ENCODE results near the gene PHOSPHO1. TPM values are rescaled to one million over a fixed set of nuclear protein-coding genes. Genes with fewer than 3 reads are reported as not detected.
A peak's percentile ranks its signal among the peaks of the same experiment; 100 is the strongest.
"Not testable (repeated sequence)": the region's sequence is repeated elsewhere in the genome, so short reads cannot be mapped to it uniquely, and the experiment has no call there.

The PHOSPHO1 gene
- total RNA-seq, 1 experiment from 2014 or later = 0.48 TPM

GRCh38 chr17:49183341-49183740, 47.2 kb downstream of the PHOSPHO1 start:
- Histone ChIP-seq H3K4me1 (peaks cover 4% of the 10 kb centered on the region), H3K9me3 (peaks cover 60% of the 10 kb centered on the region), H3K27me3 (replicated peaks; ENCODE audit: control insufficient read depth, insufficient read depth, low read length) (no peaks in the 10 kb centered on the region), H3K36me3 (ENCODE audit: control insufficient read depth, insufficient read depth, low read length) (no peaks in the 10 kb centered on the region), H3K4me3 (ENCODE audit: low read depth, low read length) (no peak overlapping the region)
- POLR2A ChIA-PET = no interaction called here
- TF ChIP-seq CTCF (IDR thresholded peaks at IDR 0.05; ENCODE audit: insufficient read depth in 1 of 2, low read depth in 1 of 2, low read length in 1 of 2, severe bottlenecking in 1 of 2, unreplicated experiment in 1 of 2) = no peak
- no peak for DNase-seq
- H3K4me3 Mint-ChIP-seq (ENCODE audit: unreplicated experiment) = no peak overlapping the region
- no peaks in the 10 kb centered on the region for H3K4me1 Mint-ChIP-seq (ENCODE audit: low read depth, unreplicated experiment)
- intact Hi-C loops (cut with micrococcal nuclease; ENCODE audit: unreplicated experiment) = no loop called here
- H3K27ac Mint-ChIP-seq (ENCODE audit: unreplicated experiment) = no peak overlapping the region
- H3K36me3 Mint-ChIP-seq (ENCODE audit: insufficient read depth, unreplicated experiment) = peaks cover 15% of the 10 kb centered on the region
- H3K9me3 Mint-ChIP-seq (ENCODE audit: unreplicated experiment) = peaks cover 29% of the 10 kb centered on the region
- H3K27me3 Mint-ChIP-seq (ENCODE audit: insufficient read depth, unreplicated experiment) = no peaks in the 10 kb centered on the region
- BruUV-seq (replicated peaks) = no TSS peak
- CTCF ChIA-PET = interaction anchor here (0.5 to 1.3 kb wide), 2 partner anchors 9 to 1223 kb away, joined by 3 read pairs; no protein-coding TSS in a partner anchor

- no peaks in the 10 kb centered on the region for H3K36me3 ChIP-seq (ENCODE audit: control insufficient read depth, insufficient read depth, low read length)
- BruUV-seq (replicated peaks) = no TSS peak
- H3K27me3 ChIP-seq (replicated peaks; ENCODE audit: control insufficient read depth, insufficient read depth, low read length) = no peaks in the 10 kb centered on the region
- Mint-ChIP-seq H3K4me1 (ENCODE audit: low read depth, unreplicated experiment) (no peaks in the 10 kb centered on the region), H3K4me3 (ENCODE audit: unreplicated experiment) (no peak overlapping the region), H3K27me3 (ENCODE audit: insufficient read depth, unreplicated experiment) (no peaks in the 10 kb centered on the region), H3K9me3 (ENCODE audit: unreplicated experiment) (peaks cover 38% of the 10 kb centered on the region), H3K36me3 (ENCODE audit: insufficient read depth, unreplicated experiment) (peaks cover 15% of the 10 kb centered on the region), H3K27ac (ENCODE audit: unreplicated experiment) (no peak overlapping the region)
- no peak for TF ChIP-seq CTCF (IDR thresholded peaks at IDR 0.05; ENCODE audit: insufficient read depth in 1 of 2, low read depth in 1 of 2, low read length in 1 of 2, severe bottlenecking in 1 of 2, unreplicated experiment in 1 of 2)
- no peak overlapping the region for H3K4me3 ChIP-seq (ENCODE audit: low read depth, low read length)
- ChIA-PET POLR2A (no interaction called here), CTCF (no interaction called here)
- H3K4me1 ChIP-seq = peaks cover 10% of the 10 kb centered on the region
- peaks cover 70% of the 10 kb centered on the region for H3K9me3 ChIP-seq
- DNase-seq = no peak
- intact Hi-C loops (cut with micrococcal nuclease; ENCODE audit: unreplicated experiment) = no loop called here
These were observed 49.5 kb downstream of the PHOSPHO1 start for GRCh38 chr17:49180998-49181635.

DNA sequence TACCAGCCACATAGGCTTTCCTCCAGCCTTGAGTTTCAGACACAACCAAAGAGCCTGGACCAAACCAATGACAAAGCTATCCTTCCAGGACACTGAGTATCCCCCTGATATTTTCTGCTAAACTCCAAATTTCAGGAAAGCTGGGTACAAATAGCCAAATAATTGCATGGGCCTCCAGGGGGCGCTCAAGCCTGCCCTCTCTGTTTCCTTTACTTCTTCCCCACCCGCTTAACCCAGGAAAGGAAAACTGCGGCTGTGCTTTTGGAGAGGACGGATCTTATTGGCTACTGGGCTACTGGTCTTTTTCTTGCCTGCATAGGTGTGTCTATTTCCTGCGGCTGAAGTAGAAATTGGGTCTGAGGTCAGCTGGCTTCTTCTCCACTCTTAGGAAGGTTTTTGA, 50.3 kb downstream of the PHOSPHO1 start:
- intact Hi-C loops (cut with micrococcal nuclease; ENCODE audit: unreplicated experiment) = no loop called here
- Histone ChIP-seq H3K36me3 (ENCODE audit: control insufficient read depth, insufficient read depth, low read length) (no peaks in the 10 kb centered on the region), H3K9me3 (peaks cover 70% of the 10 kb centered on the region), H3K4me1 (peaks cover 10% of the 10 kb centered on the region), H3K4me3 (ENCODE audit: low read depth, low read length) (no peak overlapping the region), H3K27me3 (replicated peaks; ENCODE audit: control insufficient read depth, insufficient read depth, low read length) (no peaks in the 10 kb centered on the region)
- peak; percentile 63 to 66 for DNase-seq
- Mint-ChIP-seq H3K4me1 (ENCODE audit: low read depth, unreplicated experiment) (no peaks in the 10 kb centered on the region), H3K27ac (ENCODE audit: unreplicated experiment) (no peak overlapping the region), H3K36me3 (ENCODE audit: insufficient read depth, unreplicated experiment) (peaks cover 15% of the 10 kb centered on the region), H3K27me3 (ENCODE audit: insufficient read depth, unreplicated experiment) (no peaks in the 10 kb centered on the region), H3K9me3 (ENCODE audit: unreplicated experiment) (peaks cover 38% of the 10 kb centered on the region), H3K4me3 (ENCODE audit: unreplicated experiment) (no peak overlapping the region)
- no TSS peak for BruUV-seq (replicated peaks)
- peak; percentile 63 to 74 for TF ChIP-seq CTCF (IDR thresholded peaks at IDR 0.05; ENCODE audit: insufficient read depth in 1 of 2, low read depth in 1 of 2, low read length in 1 of 2, severe bottlenecking in 1 of 2, unreplicated experiment in 1 of 2)
- CTCF ChIA-PET = interaction anchor here (0.6 kb wide), 1 partner anchor 11 kb away, joined by 3 read pairs; no protein-coding TSS in a partner anchor
- POLR2A ChIA-PET = no interaction called here

- BruUV-seq (replicated peaks); DNase-seq; H3K27me3 ChIP-seq (replicated peaks; ENCODE audit: control insufficient read depth, insufficient read depth, low read length); H3K4me1 ChIP-seq; POLR2A ChIA-PET; H3K4me3 ChIP-seq (ENCODE audit: low read depth, low read length); H3K36me3 Mint-ChIP-seq (ENCODE audit: insufficient read depth, unreplicated experiment); H3K4me1 Mint-ChIP-seq (ENCODE audit: low read depth, unreplicated experiment); H3K27me3 Mint-ChIP-seq (ENCODE audit: insufficient read depth, unreplicated experiment); H3K4me3 Mint-ChIP-seq (ENCODE audit: unreplicated experiment); H3K27ac Mint-ChIP-seq (ENCODE audit: unreplicated experiment); intact Hi-C loops (cut with micrococcal nuclease; ENCODE audit: unreplicated experiment); CTCF ChIA-PET; H3K36me3 ChIP-seq (ENCODE audit: control insufficient read depth, insufficient read depth, low read length): not testable (repeated sequence)
- H3K9me3 ChIP-seq = peaks cover 59% of the 10 kb centered on the region
- peaks cover 61% of the 10 kb centered on the region for H3K9me3 Mint-ChIP-seq (ENCODE audit: unreplicated experiment)
These were observed 54.6 kb downstream of the PHOSPHO1 start for GRCh38 chr17:49175978-49176377.
